Epithelial cell of esophagus (primary cell): Measurements from ENCODE around the gene KCNB1.

Source experiments
- DNase-seq: peaks from one replicate; pipeline ENCODE4 v3.0.0; 2010; ENCODE audit warnings: low read depth
- H3K4me3 ChIP-seq: 2 replicates; pipeline ENCODE4 v1.5.1; 2011; ENCODE audit warnings: mild to moderate bottlenecking, low read length, control low read depth
- TF ChIP-seq, protein P1 (sequence below): IDR thresholded peaks from 2 replicates; pipeline ENCODE4 v1.5.1; 2011; ENCODE audit warnings: low read depth, mild to moderate bottlenecking, low read length, control low read depth, inconsistent platforms; ENCODE audit not compliant: insufficient read depth; ENCODE audit errors: missing control alignments

The KCNB1 gene

DNA sequence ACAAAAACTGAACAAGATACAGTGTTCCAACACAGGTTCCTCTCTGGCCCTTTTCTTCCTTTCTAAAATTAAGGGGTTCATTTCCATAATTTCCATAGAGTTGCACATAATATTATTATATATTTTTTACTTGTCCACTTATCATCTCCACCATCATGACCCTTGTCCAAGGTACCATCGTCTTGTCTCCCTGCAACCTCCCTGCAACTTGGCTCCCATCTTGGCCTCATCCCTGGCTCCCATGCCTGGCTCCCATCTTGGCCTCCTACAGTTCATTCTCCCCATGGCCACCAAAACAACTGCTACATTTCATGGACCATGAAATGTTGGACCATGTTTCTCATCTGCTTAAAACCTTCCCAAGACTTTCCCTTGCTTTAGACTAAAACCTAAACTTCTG is 3.1 kb upstream of the KCNB1 start:
- H3K4me3 ChIP-seq, result no peak overlapping the region
- TF ChIP-seq, protein P1, sequence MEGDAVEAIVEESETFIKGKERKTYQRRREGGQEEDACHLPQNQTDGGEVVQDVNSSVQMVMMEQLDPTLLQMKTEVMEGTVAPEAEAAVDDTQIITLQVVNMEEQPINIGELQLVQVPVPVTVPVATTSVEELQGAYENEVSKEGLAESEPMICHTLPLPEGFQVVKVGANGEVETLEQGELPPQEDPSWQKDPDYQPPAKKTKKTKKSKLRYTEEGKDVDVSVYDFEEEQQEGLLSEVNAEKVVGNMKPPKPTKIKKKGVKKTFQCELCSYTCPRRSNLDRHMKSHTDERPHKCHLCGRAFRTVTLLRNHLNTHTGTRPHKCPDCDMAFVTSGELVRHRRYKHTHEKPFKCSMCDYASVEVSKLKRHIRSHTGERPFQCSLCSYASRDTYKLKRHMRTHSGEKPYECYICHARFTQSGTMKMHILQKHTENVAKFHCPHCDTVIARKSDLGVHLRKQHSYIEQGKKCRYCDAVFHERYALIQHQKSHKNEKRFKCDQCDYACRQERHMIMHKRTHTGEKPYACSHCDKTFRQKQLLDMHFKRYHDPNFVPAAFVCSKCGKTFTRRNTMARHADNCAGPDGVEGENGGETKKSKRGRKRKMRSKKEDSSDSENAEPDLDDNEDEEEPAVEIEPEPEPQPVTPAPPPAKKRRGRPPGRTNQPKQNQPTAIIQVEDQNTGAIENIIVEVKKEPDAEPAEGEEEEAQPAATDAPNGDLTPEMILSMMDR, result no peak
- no peak for DNase-seq

DNA sequence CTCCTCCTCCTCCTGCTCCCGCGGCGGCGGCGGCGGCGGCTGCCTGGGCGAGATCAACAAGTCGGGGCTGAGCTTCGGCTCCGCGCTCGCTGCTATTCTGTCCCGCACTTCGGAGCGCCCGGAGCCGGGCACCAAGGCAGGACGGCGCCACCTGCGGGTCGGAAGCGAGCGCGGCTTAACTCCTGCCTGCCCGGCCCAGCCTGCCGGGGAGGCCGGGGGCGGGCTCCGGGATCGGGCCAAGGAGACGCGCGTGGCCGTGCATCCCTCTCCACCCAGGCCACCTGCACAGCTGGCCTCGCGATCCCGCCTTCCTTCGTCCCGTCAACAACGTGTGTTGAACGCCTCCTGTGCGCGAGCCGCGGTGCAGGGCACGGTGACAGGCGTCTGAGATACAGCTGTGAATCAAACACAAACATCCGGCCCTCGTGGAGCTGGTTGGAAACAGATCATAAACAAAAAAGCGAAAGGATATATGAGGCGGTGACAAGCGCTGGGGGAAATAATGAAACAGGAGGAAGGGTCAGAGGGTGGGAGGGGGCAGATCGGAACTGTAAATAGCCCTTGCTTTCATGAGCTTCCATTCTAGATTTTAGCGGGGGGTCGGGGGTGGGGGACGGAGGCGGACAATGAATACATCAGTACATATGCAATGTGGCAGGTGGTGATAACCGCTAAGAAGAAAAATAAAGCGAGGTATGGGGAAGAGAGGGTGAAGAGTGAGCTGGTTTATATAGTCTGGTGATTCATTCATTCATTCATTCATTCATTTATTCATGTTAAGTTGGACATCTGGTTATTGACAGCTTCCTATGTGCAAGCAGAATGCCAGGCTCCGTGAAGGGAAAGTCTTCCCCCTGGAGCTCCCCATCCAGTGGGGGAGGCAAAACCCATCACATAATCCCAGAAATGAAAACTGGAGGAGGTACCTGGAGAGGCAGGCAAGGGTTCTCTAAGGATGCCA is 2.0 kb upstream of the KCNB1 start:
- DNase-seq, result peak; percentile 85
- peak overlapping the region; percentile 20 for H3K4me3 ChIP-seq
- TF ChIP-seq, protein P1, result peak; percentile 54

DNA sequence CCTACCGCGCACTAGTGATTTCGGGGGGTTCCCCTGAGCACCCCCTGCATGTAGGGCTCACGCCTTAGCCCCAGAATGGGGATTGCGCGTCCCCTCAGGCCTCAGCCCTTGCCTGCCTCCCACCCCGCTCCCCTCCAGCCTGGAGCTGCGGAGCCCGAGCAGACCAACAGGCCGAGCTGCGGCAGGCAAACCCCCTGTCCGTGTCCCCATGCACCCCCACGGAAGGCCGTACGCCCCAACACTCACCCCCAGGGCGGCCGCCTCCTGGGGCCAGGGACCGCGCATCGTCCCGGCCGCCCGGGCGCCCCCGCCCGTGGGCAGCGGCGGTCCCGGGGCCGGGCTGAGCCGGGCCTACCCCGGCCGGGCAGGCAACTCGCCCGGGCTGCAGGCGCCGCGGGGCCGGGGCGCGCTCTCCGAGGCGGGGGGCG is 1.2 kb upstream of the KCNB1 start:
- no peak overlapping the region for H3K4me3 ChIP-seq
- TF ChIP-seq, protein P1, result no peak
- DNase-seq, result no peak

DNA sequence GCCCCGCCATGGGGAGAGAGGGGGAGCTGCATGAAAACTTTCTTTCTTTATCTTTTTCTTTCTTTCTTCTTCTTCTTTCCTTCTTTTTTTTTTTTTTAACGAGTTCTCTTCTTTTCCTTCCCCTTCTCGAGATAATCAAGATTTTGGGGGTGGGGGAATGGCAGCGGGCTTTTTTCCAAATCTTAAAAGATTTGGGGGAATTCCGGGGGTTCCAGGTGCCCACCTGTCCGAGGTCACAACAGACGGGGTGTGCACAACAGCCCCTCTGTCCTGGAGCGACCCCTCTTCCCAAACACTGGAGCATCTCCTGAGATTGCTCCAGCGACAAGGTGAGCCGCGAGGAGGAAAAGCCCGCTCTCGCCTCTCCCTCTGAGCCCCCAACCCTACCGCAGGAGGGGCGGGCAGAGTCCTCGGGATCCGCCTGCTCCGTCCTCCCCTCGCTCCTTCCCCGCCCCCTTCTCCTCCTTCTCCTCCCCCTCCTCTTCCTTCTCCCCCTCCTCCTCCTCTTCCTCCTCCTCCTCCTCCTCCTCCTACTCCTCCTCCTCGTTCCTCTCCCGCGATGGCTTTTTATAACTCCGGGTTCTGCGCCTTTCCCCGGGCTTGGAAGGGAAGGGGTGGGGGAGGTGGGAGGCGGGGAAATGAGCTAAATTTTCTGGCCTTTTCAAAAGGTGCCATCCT is 689 bp upstream of the KCNB1 start:
- TF ChIP-seq, protein P1, result no peak
- DNase-seq, result no peak
- no peak overlapping the region for H3K4me3 ChIP-seq

DNA sequence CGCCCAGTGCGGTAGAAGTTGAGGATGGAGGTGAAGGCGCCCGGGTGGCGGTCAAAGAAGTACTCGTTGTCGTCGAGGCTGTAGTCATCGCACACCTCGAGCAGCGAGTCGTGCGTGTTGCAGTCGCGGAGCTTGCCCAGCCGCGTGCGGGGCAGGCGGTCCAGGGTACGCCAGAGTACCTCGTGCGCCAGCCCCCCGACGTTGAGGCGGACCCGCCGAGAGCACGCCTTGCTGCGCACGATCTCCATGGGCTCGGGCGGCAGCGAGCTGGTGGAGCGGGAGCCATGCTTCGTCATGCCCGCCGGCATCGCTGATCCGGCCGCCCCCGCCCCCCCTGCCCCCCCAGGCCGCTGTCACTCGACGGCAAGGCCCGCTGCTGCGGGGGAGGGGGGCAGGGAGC is 295 bp downstream of the KCNB1 start:
- H3K4me3 ChIP-seq, result no peak overlapping the region
- TF ChIP-seq, protein P1, result no peak
- DNase-seq, result no peak

DNA sequence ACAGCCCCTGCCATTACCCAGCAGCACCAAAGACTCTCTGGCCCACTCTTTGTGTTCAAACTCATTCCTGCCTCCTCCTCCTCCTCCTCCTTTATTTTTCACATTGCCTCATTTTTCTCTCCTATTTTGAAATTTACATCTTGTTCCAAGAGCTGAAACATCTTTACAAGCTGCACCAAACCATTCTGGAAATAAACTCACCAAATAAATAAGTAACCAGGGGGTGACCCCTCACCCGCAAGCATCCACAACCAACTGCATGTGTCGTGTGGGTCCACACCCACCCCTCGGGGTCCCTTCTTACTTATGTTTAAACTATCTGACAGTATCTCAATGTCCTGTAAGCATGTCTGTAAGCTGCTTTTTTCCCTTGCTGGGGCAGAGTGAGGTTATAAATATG is 1.4 kb downstream of the KCNB1 start:
- TF ChIP-seq, protein P1, result no peak
- DNase-seq, result no peak
- no peak overlapping the region for H3K4me3 ChIP-seq
